T-helper 2 cell treated with Interferon-gamma antibody and Interleukin-4, amounts not matched to agents 5 μg/mL and 100 μg/mL, for 36 hours (primary cell): ENCODE measurements around the gene EXPH5.

Source experiments
- DNase-seq: peaks from one replicate; pipeline ENCODE4 v3.0.0; 2021; ENCODE audit warnings: low spot score
- H3K27ac Mint-ChIP-seq: one replicate; pipeline ENCODE4 v1.8.0; 2021; ENCODE audit warnings: mild to moderate bottlenecking, mixed read lengths
- H3K27me3 Mint-ChIP-seq: one replicate; pipeline ENCODE4 v1.8.0; 2021; ENCODE audit warnings: low read depth, mixed read lengths
- H3K36me3 Mint-ChIP-seq: one replicate; pipeline ENCODE4 v1.8.0; 2021; ENCODE audit warnings: low read depth, mixed read lengths
- H3K4me1 Mint-ChIP-seq: one replicate; pipeline ENCODE4 v1.8.0; 2021; ENCODE audit warnings: low read depth, mixed read lengths
- H3K4me3 Mint-ChIP-seq: one replicate; pipeline ENCODE4 v1.8.0; 2022; ENCODE audit warnings: mild to moderate bottlenecking, moderate library complexity, mixed read lengths
- H3K9me3 Mint-ChIP-seq: one replicate; pipeline ENCODE4 v1.8.0; 2021; ENCODE audit warnings: mixed read lengths

Gene EXPH5

GRCh38 chr11:108474664-108475463 lies 118.7 kb downstream of the EXPH5 start:
- no peak for DNase-seq
- Mint-ChIP-seq H3K4me3 (no peak overlapping the region), H3K27me3 (no peaks in the 10 kb centered on the region), H3K27ac (no peak overlapping the region), H3K36me3 (peaks cover 20% of the 10 kb centered on the region), H3K4me1 (no peaks in the 10 kb centered on the region), H3K9me3 (no peaks in the 10 kb centered on the region)

GRCh38 chr11:108472681-108473080 lies 120.9 kb downstream of the EXPH5 start:
- Mint-ChIP-seq H3K9me3 (no peaks in the 10 kb centered on the region), H3K4me3 (no peak overlapping the region), H3K36me3 (peaks cover 17% of the 10 kb centered on the region), H3K27me3 (no peaks in the 10 kb centered on the region), H3K27ac (no peak overlapping the region), H3K4me1 (no peaks in the 10 kb centered on the region)
- no peak for DNase-seq

DNA sequence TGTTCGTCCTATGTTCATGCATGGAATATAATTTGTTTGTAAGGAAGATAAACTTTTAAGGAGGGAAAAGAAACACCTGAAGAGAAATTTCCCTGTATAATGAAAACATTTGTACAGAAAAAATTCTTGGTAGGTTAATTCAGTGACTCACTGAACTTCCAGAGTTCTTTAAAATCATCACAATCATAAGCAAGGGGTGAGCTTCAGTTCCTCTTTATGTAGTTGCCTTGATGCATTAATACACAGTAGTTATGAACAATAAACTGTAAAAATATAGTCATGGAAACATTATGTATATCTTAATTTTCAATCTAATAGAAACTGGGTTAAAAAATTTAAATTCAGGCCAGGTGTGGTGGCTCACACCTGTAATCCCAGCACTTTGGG lies 125.1 kb downstream of the EXPH5 start:
- Mint-ChIP-seq H3K4me3 (peak overlapping the region; percentile 98), H3K36me3 (peaks cover 3% of the 10 kb centered on the region), H3K9me3 (no peaks in the 10 kb centered on the region), H3K4me1 (peaks cover 10% of the 10 kb centered on the region), H3K27me3 (no peaks in the 10 kb centered on the region), H3K27ac (peak overlapping the region; percentile 57)
- DNase-seq = no peak

GRCh38 chr11:108467091-108467823 lies 126.3 kb downstream of the EXPH5 start, which contains the start of gene C11orf65:
C11orf65 (minus strand) TSS chr11:108467529; CDS start chr11:108461559, 5,970 bp downstream.
- peak within 1 kb of the TSS; percentile 98 for H3K4me3 Mint-ChIP-seq
- H3K27ac Mint-ChIP-seq = peak within 1 kb of the TSS; percentile 100
- peaks cover 10% of the 10 kb centered on the region for H3K4me1 Mint-ChIP-seq
- peaks cover 3% of the 10 kb centered on the region for H3K36me3 Mint-ChIP-seq
- no peaks in the 10 kb centered on the region for H3K9me3 Mint-ChIP-seq
- no peaks in the 10 kb centered on the region for H3K27me3 Mint-ChIP-seq
- peak; percentile 93 for DNase-seq

DNA sequence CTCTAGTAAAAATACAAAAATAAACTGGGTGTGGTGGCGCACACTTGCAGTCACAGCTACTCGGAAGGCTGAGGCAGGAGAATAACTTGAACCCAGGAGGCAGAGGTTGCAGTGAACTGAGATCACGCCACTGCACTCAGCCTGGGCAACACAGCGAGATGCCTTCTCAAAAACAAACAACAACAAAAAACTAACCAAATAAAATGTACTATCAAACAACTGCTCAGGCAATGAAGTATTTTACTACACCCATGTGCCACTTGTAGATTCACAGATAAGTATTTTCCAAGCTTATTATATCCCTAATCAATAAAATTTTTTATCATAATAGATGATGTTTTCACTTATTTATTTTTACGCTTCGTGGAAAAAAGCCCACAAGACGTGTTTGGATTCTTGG lies 127.2 kb downstream of the EXPH5 start:
- Mint-ChIP-seq H3K4me3 (peak overlapping the region; percentile 98), H3K27ac (peak overlapping the region; percentile 100), H3K27me3 (no peaks in the 10 kb centered on the region), H3K9me3 (no peaks in the 10 kb centered on the region), H3K4me1 (peaks cover 10% of the 10 kb centered on the region), H3K36me3 (peaks cover 3% of the 10 kb centered on the region)
- DNase-seq = no peak
